ENCODE measurements around the gene LRWD1.

GRCh38 chr7:102468478-102469350, 3.9 kb downstream of the LRWD1 start:
- TF ChIP-seq, protein P1, sequence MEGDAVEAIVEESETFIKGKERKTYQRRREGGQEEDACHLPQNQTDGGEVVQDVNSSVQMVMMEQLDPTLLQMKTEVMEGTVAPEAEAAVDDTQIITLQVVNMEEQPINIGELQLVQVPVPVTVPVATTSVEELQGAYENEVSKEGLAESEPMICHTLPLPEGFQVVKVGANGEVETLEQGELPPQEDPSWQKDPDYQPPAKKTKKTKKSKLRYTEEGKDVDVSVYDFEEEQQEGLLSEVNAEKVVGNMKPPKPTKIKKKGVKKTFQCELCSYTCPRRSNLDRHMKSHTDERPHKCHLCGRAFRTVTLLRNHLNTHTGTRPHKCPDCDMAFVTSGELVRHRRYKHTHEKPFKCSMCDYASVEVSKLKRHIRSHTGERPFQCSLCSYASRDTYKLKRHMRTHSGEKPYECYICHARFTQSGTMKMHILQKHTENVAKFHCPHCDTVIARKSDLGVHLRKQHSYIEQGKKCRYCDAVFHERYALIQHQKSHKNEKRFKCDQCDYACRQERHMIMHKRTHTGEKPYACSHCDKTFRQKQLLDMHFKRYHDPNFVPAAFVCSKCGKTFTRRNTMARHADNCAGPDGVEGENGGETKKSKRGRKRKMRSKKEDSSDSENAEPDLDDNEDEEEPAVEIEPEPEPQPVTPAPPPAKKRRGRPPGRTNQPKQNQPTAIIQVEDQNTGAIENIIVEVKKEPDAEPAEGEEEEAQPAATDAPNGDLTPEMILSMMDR (conservative IDR thresholded peaks at IDR 0.05 in 1 of 2, IDR thresholded peaks at IDR 0.05 in 1 of 2; ENCODE audit: low read depth in 1 of 2, low read length in 2 of 2) = no peak
- no peak for TF ChIP-seq EZH2 (IDR thresholded peaks at IDR 0.05; ENCODE audit: low read length, missing control alignments)
